ENCODE data around the gene ZCCHC18.
"Not testable (repeated sequence)": the region's sequence is repeated elsewhere in the genome, so short reads cannot be mapped to it uniquely, and the experiment has no call there.

Gene ZCCHC18

DNA sequence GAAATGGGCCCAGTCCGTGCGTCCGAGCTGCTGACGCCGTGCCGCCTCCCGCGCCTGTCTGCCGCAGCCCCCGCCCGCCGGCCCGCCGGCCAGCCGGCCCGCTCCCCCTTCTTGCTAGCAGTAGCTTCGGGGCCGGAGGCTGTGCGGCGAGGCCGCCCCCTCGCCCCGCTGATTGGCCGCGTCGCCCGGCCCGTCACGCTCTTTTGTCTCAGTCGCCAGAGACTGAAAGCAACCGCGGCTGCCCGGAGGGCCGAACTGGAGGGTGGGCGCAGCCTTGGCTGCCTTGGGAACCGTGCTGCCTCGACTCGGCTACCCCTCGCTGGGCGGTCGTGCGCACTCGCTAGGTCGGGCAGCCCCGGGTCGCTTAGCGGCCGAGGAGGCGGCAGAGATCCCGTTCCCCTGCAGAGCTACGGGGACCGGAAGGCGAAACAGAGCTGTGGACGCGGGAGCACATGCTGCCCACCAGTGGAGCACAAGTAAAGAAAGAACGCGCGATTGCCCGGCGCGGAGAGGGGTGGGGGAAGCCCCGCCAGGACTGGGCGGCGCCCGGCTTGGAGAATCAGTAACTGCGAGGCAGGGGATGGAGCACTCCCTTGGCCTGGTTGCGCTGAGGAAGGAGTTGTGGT, at the start of gene ZCCHC18:
Gene ZCCHC18, plus strand, starts transcription at position 198 of the 626 bp plus-strand sequence. CDS start 1,589 bp downstream, outside the sequence.
- no peak for DNase-seq (ENCODE audit: low read depth)

DNA sequence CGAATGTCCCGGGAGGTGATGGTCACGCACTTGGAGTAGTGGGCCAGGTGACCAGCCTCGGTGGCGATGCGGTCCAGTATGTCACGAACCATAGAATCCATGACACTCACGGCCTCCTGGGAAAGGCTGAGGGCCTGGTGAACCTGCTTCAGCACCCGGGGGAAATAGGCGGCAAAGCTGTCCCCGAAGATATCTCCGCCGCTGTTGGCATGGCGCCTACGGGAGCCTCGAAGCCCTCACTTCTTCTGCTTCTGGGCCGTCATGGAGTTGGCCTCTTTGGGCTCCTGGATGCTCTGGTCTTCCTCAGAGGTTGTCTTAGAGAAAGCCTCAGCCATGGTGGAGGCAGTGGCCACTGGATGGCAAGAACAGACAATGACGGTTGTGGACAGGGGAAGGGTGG, 49.7 kb upstream of the ZCCHC18 start:
- DNase-seq (ENCODE audit: low read depth) = not testable (repeated sequence)

DNA sequence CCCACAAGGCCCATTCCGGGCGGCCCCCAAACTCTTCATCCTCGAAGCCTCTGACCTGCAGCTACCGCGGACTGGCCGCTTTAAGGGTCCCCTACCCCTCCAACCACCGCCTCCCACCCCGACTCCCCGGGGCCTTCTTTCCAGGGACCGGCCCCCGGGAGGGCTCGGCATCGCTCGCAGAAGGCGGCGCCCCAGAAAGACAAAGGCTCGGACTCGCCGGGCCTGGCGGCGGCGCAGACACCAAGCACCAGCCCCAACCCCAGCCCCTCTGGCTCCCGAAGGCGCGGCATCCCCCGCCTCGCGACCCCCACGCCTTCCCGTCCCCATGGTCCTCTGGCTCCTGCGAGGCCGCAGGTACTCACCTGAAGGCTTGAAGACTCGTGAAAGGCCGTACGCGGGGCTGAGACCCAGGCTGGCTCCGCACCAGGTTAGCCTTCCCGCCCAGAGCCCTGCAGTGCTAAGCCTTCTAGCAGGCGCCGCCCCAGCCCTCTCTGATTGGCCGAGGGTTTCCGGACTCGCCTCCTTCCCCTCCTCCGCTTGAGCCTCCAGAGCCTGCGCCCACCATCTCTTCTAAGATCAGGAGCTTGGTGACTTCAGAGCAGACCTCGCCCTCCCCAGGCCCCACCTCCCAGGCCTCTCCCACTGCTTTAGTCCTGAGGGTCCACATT, 36.4 kb upstream of the ZCCHC18 start, which contains the start of gene TMSB15C:
Gene TMSB15C, minus strand, starts transcription at position 459 of the 668 bp plus-strand sequence.
- not testable (repeated sequence) for DNase-seq (ENCODE audit: low read depth)

DNA sequence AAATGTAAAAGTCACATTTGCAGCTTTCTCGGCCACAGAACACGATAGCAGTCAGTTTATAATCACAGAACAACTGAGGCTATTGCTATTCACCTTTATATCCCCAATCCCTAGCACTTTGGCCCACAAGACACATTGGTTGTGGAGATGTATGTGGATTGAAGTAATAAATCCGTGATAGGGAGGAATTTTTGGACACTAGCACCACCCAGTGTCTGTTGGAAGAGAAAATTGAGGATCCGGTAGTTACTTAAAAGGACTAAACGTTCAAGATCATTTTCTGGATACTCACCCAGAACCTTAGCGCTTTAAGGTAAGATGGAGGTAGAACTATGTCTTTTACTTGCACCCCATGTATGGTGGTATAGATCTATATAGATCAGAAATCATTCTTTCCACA, 34.5 kb upstream of the ZCCHC18 start:
- DNase-seq (ENCODE audit: low read depth) = not testable (repeated sequence)

DNA sequence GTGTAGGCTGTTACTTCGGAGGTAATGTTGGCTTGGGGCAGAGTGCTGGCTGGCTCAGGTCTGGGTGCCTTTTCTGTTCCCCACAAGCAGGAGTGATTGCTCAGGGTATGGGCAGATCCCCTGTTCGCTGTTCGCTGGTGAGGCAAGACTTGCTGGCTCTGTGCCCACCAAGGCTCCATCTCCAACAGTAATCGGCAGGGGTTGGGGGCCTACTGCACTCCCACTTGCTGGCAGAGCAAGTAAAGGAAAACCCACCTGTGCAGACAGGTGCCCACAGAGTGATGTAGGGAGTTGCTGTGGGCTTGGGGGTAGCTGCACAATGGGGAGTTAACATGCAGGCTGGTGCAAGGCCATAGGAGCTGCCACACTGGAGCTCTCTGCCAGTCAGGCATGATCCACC, 28.3 kb upstream of the ZCCHC18 start:
- DNase-seq (ENCODE audit: low read depth) = no peak

DNA sequence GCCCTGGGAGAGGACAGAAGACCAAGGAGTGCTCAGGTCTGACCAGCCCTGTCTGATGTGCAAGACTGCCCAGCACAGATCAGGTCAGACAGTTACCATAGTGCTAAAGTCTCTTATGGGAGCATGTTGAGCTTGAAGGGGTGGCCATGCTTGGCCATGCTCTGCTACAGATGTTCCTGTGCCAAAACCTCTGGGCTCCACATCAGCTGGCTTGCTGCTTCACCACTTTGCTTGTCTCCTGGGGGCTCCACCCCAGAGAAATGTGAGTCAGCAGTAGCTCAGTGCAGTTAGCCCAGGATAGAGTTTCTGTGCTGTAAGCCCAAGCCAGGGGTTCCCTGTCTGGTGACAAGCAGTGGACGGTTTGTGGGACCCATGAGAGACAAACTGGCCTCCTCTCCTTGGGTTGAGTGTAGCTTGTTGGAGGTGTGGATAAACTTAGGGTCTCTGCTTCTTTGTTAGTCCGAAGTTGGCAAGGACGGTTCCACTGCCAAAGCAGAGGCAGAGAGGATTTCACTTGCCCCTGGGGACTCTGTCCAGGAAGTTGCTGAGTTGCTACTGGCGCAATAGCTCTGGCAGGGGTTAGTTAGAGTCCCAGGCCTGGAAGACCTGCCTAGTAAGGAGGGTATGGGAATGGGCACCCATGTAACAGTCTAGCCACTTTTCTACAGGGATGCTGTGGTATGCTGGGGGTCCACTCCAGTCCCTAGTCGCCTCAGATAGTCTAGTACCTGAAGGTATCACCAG, 27.6 kb upstream of the ZCCHC18 start:
- DNase-seq (ENCODE audit: low read depth) = no peak

DNA sequence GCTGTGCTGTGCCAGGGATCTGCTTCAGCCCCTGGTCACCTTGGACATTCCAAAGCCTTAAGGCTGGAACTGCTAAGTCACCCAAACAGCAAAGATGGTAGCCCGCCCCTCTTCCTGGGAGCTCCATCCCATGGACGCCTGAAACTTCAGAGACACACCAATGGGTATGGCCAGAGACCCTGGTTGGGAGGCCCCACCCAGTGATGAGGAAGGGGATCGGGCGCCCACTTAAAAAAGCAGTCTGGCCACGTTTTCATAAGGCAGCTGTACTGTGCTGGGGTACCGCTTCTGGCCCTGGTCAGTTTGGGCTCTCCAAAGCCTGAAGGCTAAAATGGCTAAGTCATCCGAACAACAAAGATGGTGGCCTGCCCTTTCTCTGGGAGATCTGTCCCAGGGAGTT, 26.8 kb upstream of the ZCCHC18 start:
- no peak for DNase-seq (ENCODE audit: low read depth)

DNA sequence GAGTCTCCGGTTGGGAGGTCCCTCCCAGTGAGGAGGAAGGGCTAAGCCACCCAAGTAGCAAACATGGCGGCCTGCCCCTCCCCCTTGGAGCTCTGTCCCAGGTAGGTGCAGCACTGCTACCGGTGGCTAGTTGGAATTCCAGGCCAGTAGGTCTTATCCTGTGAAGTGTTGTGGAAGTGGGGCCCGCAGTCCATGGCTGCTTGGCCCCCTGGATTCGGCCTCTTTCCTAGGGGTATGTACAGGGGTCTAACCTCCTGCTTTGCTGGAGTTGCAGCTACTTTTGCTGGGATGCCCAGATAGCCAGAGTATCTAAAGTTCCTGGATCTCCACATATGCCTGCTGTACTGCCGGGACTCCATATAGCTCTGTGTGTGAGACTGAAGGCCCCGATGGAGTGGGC, 26.4 kb upstream of the ZCCHC18 start:
- no peak for DNase-seq (ENCODE audit: low read depth)

DNA sequence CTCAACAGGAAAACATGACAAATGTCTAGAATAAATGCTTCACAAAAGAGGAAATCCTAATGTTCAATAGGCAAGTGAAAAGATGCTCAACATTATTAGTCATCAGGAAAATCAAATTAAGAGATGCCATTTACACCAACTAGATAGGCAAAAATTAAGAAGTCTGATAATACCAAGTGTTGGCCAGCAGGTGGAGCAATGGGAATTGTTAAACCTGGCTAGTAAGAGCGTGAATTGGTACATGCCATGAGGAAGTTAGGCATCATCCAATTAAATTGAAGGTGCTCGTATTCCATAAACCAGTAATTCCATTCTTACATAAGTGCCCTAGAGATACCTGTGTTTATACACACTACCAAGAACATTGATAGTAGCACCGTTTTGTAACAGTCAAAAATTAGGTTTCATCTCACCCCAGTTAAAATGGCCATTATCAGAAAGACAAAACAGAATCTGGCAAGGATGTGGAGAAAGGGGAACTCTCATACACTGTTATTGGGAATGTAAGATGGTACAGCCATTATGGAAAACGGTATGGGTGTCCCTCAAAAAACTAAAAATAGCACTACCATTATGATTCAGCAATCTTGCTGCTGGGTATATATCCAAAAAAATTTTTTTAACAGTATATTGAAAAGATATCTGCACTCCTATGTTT, 14.0 kb upstream of the ZCCHC18 start:
- DNase-seq (ENCODE audit: low read depth) = peak; percentile 30

DNA sequence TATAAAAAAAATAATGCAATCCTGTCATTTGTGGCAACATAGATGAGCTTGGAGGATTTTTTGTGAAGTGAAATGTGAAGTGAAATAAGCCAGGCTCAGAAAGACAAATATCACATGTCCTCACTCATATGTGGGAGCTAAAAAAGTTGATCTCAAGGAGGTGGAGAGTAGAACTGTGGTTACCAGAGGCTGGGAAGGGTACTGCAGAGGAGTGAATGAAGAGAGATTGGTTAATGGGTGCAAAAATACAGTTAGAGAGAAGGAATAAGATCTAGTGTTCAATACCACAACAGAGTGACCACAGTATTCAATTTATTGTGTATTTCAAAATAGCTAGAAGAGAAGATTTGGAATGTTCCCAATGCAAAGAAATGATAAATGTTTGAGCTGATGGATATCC, 13.4 kb upstream of the ZCCHC18 start:
- DNase-seq (ENCODE audit: low read depth) = no peak

DNA sequence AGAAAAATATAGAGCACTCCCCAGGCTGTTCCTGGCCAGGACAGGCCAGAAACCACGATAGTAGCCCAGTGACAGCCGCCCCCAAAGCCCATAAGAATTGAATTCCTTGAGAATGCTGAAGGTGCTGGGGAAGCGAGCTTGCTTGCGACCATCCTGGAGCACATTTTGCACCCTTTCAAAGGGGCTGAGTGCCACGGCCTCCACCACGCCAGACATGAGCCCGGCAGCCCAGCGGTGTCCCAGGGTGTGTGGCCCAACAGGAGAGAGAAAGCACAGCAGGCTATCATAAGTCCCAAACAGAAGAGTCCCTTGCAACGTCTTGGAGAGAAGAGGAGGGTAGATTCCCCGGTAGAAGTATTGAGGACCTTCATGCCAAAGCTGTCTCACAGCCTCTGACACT, 7.6 kb upstream of the ZCCHC18 start:
- no peak for DNase-seq (ENCODE audit: low read depth)

DNA sequence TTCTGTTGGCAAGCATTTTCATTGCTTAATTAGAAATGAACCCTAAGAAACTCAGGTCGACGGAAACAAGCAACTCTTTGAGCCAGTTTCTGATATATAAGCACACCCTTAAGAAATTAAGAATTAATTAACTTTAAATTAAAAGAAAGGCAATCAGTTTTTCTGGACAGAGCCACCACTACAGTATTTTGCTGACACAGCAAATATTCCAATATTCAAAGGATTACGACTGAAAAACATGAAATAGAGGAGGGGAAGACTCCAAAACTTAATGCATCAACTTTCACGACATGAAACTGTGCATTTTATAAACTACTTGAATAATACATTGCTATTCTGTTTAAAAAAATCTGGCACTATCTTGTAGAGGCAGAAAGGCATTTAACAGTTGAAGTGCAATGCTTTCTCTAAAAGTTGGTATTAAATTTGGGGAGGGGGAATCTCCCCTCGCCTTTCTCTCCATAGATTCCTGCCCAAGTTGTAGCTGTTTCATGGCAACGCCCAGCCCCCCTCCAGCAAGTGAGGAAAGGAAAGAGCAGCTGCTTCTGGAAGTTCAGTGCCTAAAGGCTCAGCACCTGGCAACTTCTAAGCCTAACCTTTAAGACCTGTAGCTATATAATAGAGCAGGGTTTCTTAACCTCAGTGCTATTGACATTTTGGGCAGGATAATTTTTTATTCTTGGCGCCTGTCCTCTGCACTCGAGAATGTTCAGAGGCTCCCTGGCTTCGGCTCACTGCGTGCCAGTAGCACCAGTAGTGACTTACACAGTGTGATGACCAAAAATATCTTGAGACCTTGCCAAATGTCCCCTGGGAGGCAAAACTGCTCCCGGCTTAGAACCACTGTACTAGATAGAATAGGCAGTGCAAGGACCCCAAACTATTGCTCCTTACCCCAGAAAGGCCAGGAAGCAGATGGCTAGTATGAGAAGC, 6.7 kb upstream of the ZCCHC18 start:
- no peak for DNase-seq (ENCODE audit: low read depth)

DNA sequence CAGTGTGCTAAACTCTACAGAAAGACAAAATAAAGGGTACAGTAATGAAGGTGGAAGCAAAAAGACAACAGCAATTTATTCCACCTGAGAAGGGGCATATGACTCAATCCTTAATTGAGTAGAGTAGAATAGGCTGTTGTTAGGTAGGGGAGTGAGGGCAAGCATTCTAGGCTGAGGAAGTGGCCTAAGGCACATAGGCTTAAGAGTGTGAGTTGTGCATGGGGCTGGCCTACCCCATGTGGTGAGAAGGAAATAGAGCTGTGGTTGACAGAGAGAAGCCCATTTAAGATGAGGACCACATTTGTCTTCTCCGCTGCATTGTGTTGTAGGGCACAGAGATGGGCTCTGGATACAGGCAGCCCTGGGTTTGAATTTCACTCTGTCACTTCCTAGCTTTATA, 3.4 kb upstream of the ZCCHC18 start:
- DNase-seq (ENCODE audit: low read depth) = no peak

DNA sequence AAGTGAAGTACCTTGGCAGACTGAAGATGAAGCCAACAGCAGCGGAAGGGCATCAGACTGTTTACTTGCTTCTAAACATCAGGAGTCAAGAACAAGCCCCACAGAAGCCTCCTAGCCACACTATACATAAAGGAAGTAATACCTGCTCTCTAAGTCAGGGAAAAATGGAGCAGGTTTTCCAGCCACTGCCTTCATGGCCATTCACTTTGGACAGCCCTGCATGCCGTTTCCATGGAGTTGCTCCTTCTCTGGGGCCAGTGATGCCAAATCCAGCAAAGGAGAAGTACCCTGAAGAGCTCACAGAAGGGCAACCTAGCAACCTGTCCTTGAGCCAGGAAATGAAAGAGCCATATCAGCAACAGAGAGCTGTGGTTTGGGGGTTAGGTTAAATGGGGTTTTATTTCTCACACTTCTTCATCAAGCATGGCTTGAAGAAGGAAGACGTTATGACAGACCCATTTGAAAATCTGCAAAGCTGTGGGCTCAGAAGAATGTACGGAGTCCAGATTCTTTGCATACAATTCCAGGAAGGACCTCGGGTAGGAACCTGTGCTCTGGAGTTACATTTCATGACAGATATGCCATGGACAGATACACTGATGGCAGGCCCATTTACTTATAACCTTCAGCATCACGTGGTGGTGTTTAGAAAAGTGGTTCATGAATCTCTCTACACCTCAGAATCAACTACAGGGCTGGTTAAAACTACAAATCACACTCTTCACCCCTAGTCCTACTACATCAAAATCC, 1.7 kb upstream of the ZCCHC18 start:
- not testable (repeated sequence) for DNase-seq (ENCODE audit: low read depth)

DNA sequence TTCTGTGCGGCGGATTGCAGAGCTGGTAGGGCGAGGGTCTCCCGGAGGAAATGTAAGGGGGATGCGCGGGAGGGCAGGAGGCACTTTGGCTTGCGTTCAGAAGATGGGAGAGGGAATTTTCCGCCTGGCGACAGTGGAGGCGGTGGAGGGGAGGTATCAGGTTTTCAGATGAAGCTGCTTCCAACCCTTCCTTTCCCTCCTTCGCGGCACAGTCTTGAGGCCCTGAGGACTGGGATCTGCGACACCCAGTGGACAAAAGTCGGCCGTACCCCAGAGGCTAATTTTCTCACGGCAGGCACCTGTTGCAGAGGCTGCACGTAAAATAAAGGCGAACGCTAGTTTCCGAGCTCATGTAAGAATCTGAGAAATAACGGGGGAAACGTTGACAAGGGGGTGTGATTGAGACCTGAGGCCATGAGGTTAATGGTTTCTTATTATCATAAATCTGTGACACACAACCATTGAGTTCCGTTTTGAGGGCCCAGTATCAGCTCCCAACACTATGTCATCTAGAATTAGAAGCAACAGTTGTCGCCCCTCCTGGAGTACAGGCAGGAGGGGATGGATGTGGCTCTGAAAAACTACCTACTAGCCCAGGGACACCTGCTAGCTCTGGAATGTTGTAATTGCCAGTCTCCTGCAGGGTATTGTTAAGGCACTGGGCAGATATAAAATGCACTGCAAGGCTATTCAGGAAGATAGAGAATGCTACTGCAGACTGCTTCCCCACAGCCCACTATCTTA, 1.1 kb downstream of the ZCCHC18 start:
- DNase-seq (ENCODE audit: low read depth) = no peak

DNA sequence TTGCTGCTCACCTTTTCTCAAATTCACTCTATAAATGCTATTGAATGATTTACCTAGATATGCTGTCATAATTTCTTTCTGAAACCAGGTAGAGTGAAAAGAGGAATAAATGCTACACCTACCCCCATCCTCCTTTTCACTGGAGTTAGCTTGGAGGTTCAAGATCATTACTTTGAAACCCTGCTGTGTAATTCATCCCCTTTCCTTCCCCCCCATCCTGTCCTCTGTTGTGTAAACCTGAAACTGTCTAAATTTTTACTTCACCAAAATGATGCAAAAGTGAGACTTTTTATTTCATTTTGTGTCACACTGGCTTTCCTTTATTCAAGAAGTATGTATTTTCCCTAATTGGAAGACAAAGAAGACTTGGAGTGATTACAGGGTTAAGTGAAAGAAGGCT, 5.4 kb downstream of the ZCCHC18 start:
- DNase-seq (ENCODE audit: low read depth) = no peak

DNA sequence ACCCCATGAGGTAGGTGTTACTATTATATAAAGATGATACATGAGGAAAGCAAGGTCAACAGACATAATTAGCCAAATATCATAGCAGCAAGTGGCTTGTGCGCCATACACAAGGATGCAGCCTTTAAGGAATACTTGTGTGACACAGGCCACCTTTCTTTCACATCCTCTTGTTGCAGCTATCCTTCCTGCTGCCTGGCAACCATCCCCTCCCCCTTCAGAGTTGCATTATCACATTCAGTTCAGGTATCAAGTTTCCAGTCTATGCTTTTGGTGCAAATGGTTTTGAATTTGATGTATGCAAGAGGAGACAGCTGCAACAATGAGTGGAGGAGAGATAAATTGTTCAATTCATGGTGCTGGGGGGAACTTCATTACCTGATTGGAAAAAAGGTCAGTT, 6.4 kb downstream of the ZCCHC18 start:
- DNase-seq (ENCODE audit: low read depth) = no peak

DNA sequence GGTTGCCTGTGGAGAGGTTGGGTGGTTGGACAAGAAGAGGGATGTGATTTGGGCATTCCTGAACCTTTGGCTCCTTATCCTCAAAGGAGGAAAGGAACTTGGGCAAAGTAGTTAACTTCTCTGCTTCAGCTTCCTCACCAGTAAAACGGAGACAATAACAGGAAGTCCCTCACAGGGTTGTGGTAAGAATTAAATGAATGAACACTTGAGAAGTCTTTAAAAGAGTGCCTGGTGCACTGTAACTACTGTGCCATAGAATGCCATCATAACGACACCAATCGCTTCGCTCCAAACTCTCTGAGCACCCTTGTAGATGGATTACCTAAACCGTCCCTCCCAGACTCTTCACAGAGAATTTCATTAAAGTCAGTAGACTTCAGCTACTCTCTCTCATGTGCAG, 10.5 kb downstream of the ZCCHC18 start:
- no peak for DNase-seq (ENCODE audit: low read depth)

DNA sequence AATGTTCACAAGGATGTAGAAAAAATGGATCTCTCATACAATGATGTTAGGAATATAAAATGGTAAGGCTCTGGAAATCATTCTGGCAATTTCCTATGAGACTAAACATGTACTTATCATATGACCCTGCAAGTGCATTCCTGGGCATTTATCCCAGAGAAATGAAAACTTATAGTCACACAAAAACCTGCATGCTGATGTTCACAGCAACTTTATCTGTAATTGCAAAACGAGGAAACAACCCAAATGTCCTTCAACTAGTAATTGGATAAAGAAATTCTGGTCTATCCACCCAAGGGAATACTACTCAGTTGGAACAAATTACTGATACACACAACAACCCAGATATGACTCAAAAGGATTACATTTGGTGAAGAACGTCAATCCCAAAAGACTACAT, 14.5 kb downstream of the ZCCHC18 start:
- DNase-seq (ENCODE audit: low read depth) = no peak

DNA sequence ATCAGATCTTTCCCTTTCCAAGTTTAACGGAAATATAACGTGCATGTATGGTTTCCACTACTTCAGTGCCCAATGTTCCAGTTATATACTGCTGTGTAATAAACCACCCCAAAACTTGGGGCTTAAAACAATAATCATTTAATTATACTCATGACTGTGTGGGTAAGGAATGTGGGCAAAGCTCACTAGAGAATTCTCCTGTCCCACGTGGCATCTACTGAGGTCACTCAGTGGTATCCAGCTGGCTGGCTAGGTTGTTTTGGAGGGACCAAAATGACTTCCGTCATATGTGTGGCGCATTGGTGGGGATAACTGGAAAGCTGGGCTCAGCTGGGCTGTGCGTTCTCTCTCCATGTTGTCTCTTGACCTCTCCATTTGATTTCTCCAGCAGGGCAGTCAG, 18.5 kb downstream of the ZCCHC18 start:
- DNase-seq (ENCODE audit: low read depth) = no peak

Measured in GM04504 (cell line).